GM12878 (cell line): ENCODE data around the gene NUMA1.

Experiments
- BRCA1 ChIP-seq: IDR thresholded peaks from 2 replicates; pipeline ENCODE4 v1.6.1; 2011; ENCODE audit warnings: low read depth, low read length, improper control_type of control experiment
- CBX5 ChIP-seq: sonication (generic); IDR thresholded peaks from 2 replicates; pipeline ENCODE4 v1.6.1; 2016; ENCODE audit warnings: low read depth, moderate library complexity, mild to moderate bottlenecking, inconsistent platforms
- CHD4 ChIP-seq: fragments of 200-600 bp; sonication (generic); IDR thresholded peaks from 2 replicates; pipeline ENCODE4 v1.6.1; 2016; ENCODE audit warnings: mild to moderate bottlenecking
- E2F4 ChIP-seq: IDR thresholded peaks from 2 replicates; pipeline ENCODE4 v1.6.1; 2012; ENCODE audit warnings: low read depth, low read length, improper control_type of control experiment
- EP300 ChIP-seq, 2 experiments: fragments of 150-350 bp in 1 of 2; IDR thresholded peaks; 2 replicates each; pipeline ENCODE4 v1.6.1; 2011 to 2012; ENCODE audit warnings: low read depth in 2 of 2, low read length in 2 of 2, borderline replicate concordance in 1 of 2, improper control_type of control experiment in 1 of 2, inconsistent platforms in 1 of 2; ENCODE audit not compliant: control insufficient read depth in 1 of 2
- POLR2AphosphoS2 ChIP-seq: IDR thresholded peaks from 2 replicates; pipeline ENCODE4 v1.6.1; 2011; ENCODE audit warnings: low read depth, mild to moderate bottlenecking, low read length, improper control_type of control experiment, moderate library complexity
- TF ChIP-seq, protein P1 (sequence below), 3 experiments: IDR thresholded peaks in 2 of 3; conservative IDR thresholded peaks in 1 of 3; 2 replicates each; pipeline ENCODE4 v1.5.1; 2011; ENCODE audit warnings: low read depth in 3 of 3, low read length in 3 of 3, mild to moderate bottlenecking in 3 of 3, control low read depth in 2 of 3, moderate library complexity in 2 of 3, inconsistent platforms in 1 of 3, mixed read lengths in 1 of 3; ENCODE audit not compliant: control insufficient read depth in 2 of 3, insufficient read depth in 1 of 3; ENCODE audit errors: extremely low read depth in 1 of 3

DNA sequence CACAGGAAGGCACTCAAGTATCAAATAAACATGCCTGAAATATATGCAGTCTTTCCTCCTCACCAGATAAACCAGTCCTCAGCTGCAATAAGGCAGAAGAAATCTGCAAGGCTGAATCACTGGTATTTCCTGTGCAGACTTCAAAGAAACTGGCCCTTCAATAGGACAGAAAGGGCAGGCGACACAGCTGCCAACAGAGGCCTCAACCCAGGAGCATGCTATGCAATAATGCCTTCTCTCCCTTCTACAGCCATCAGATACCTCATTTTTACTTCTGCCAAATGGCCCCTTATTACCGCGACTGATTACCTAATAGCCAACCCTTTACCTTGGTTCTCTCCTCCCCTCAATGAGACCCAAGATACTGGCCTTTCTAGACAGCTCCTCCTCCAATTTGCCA is 8.0 kb downstream of the NUMA1 start:
- TF ChIP-seq EP300 (IDR thresholded peaks at IDR 0.05; ENCODE audit: borderline replicate concordance in 1 of 2, control insufficient read depth in 1 of 2, low read depth in 2 of 2, low read length in 2 of 2) (no peak), BRCA1 (no peak), CHD4 (no peak), E2F4 (no peak), CBX5 (no peak), POLR2AphosphoS2 (no peak)
- TF ChIP-seq, protein P1, sequence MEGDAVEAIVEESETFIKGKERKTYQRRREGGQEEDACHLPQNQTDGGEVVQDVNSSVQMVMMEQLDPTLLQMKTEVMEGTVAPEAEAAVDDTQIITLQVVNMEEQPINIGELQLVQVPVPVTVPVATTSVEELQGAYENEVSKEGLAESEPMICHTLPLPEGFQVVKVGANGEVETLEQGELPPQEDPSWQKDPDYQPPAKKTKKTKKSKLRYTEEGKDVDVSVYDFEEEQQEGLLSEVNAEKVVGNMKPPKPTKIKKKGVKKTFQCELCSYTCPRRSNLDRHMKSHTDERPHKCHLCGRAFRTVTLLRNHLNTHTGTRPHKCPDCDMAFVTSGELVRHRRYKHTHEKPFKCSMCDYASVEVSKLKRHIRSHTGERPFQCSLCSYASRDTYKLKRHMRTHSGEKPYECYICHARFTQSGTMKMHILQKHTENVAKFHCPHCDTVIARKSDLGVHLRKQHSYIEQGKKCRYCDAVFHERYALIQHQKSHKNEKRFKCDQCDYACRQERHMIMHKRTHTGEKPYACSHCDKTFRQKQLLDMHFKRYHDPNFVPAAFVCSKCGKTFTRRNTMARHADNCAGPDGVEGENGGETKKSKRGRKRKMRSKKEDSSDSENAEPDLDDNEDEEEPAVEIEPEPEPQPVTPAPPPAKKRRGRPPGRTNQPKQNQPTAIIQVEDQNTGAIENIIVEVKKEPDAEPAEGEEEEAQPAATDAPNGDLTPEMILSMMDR (IDR thresholded peaks at IDR 0.05 in 2 of 3, conservative IDR thresholded peaks at IDR 0.05 in 1 of 3; ENCODE audit: control insufficient read depth in 2 of 3, extremely low read depth in 1 of 3, insufficient read depth in 1 of 3, low read depth in 3 of 3, low read length in 3 of 3) = no peak
